GM12864 (cell line): ENCODE data around the gene FAM76A.

Experiments
- DNase-seq: peaks from one replicate; pipeline ENCODE4 v3.0.0-alpha.2; 2011; ENCODE audit warnings: low read depth
- H3K4me3 ChIP-seq: 2 replicates; pipeline ENCODE4 v1.5.1; 2011; ENCODE audit warnings: mild to moderate bottlenecking, low read depth, low read length, control low read depth
- TF ChIP-seq, protein P1 (sequence below): IDR thresholded peaks from 2 replicates; pipeline ENCODE4 v1.5.1; 2011; ENCODE audit warnings: low read depth, mild to moderate bottlenecking, moderate library complexity, low read length, control low read depth, inconsistent platforms; ENCODE audit errors: missing control alignments

The FAM76A gene

DNA sequence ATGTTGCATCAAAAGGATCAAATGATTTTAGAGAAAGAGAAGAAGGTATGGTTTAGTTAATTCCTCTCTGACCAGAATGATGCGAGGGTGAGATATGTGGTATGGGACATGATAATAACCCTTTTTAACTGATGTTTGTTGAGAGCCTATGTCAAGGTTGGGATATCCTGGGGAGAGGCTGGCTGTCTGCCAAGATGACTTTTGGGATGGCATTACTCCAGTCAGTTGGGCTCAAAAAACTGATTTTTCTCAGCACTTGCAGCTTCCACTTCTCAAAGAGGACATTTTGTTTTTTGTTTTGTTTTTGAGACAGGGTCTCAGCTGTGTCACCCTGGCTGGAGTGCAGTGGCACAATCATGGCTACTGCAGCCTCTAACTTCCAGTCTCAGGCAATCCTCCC is 29.5 kb downstream of the FAM76A start:
- TF ChIP-seq, protein P1, sequence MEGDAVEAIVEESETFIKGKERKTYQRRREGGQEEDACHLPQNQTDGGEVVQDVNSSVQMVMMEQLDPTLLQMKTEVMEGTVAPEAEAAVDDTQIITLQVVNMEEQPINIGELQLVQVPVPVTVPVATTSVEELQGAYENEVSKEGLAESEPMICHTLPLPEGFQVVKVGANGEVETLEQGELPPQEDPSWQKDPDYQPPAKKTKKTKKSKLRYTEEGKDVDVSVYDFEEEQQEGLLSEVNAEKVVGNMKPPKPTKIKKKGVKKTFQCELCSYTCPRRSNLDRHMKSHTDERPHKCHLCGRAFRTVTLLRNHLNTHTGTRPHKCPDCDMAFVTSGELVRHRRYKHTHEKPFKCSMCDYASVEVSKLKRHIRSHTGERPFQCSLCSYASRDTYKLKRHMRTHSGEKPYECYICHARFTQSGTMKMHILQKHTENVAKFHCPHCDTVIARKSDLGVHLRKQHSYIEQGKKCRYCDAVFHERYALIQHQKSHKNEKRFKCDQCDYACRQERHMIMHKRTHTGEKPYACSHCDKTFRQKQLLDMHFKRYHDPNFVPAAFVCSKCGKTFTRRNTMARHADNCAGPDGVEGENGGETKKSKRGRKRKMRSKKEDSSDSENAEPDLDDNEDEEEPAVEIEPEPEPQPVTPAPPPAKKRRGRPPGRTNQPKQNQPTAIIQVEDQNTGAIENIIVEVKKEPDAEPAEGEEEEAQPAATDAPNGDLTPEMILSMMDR = no peak
- DNase-seq = no peak
- H3K4me3 ChIP-seq = no peak overlapping the region

GRCh38 chr1:27755865-27756264 is 30.1 kb downstream of the FAM76A start:
- H3K4me3 ChIP-seq = no peak overlapping the region
- TF ChIP-seq, protein P1 = no peak
- no peak for DNase-seq

- H3K4me3 ChIP-seq = no peak overlapping the region
- DNase-seq = no peak
- TF ChIP-seq, protein P1 = no peak
Measured at GRCh38 chr1:27759236-27759635, 33.5 kb downstream of the FAM76A start.

DNA sequence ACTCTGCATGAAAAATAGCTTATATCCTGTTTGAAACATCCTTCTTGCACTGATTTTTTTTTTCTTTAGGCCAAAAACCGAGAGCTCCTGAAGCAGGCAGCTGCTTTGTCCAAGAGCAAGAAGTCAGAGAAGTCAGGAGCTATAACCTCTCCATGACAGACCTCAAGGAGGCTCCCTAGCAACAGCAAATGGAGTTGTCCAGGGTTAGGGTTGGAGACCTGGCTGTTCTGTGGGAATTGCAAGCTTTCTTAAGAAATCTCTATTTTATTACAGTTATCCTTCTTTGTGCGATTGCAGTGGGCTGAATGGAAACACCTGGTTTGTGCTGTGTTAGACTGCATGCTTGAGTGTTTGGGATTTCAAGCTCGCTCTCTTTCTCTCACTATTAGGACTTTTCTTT is 34.7 kb downstream of the FAM76A start:
- DNase-seq = no peak
- TF ChIP-seq, protein P1 = no peak
- no peak overlapping the region for H3K4me3 ChIP-seq

DNA sequence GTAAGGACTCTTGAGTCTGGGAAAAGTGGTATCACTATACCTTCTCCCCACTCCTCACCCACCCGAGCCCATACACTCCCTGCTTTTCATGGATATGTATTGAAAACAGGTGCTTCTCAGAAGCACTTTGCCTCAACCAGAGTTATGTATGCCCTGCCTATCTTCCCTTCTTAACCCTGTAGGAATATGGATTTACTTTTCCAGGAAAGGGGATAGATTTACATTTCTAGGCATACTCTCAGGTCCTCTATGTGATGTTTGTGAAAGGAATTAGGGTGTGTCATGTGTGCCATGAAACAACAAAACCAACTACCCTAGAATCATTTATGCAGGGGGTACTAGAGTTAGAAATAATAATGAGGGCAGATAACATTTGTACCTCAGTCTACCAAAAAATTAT is 36.3 kb downstream of the FAM76A start:
- H3K4me3 ChIP-seq = no peak overlapping the region
- DNase-seq = no peak
- TF ChIP-seq, protein P1 = no peak

- DNase-seq = no peak
- TF ChIP-seq, protein P1 = no peak
- H3K4me3 ChIP-seq = no peak overlapping the region
Measured at GRCh38 chr1:27763358-27763757, 37.6 kb downstream of the FAM76A start.

DNA sequence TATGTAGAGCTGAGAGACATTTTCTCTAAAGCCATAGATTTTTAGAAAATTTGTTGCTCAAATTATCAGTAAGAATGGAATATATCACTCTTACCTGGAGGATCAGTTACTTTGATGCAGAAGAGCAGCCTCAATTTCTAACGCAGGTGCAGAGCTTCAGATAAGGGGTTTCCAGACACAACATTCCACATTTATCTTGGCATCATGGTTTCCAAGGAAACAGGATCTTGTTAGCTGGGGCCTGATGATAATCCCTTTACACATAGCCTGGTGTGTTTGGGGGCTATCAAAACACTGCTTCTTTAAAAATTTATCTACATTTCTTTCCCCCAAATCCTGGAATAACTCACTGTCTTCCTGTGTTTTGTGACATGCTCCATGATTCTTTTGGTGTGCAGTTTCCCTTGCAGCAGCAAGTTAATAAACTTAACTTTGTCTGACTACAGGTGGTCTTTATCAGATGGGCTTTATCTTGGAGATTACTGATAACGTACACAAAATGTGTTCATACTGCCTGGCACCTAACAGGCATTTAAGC is 44.6 kb downstream of the FAM76A start:
- H3K4me3 ChIP-seq = no peak overlapping the region
- DNase-seq = no peak
- TF ChIP-seq, protein P1 = no peak
